Measurements from ENCODE around the gene KRTAP5-8. TPM values are rescaled to one million over a fixed set of nuclear protein-coding genes. Genes with fewer than 3 reads are reported as not detected.

The KRTAP5-8 gene
- total RNA-seq, 4 donors from 2014 or later, result 0.22 TPM; not detected in 3

DNA sequence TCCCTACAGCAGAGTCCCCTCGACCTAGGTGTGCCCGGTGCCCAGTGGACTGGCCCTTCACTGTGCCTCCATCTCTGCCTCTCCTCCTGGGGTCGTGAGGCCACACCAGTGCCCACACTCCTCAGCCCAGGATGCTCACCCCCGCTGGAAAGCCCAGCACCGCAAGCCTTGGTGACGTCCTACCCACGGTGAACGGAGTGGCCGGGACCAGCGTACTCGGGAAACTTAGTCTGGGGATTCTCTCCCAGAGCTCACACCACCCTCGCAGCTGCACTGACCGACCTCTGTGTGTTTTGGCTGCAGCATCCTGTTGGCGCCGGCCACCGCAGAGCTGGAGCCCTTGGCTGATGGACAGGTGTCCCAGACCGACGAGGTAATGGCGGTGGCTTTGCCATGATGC, 46.3 kb upstream of the KRTAP5-8 start:
- H3K36me3 ChIP-seq, result peaks cover 20 to 98% (median 35%) of the 10 kb centered on the region in 3 donors

GRCh38 chr11:71491940-71492339, 45.9 kb upstream of the KRTAP5-8 start:
- Histone ChIP-seq H3K9me3 (no peaks in the 10 kb centered on the region), H3K4me3 (no peak overlapping the region), H3K4me1 (peaks cover 0 to 14% (median 3%) of the 10 kb centered on the region in 3 donors), H3K36me3 (peaks cover 21 to 98% (median 39%) of the 10 kb centered on the region in 3 donors), H3K27me3 (no peaks in the 10 kb centered on the region), H3K27ac (no peak overlapping the region)
- DNase-seq, result no peak
- 86% methylated on average over 4 of the region's 9 CpGs; no CpG with 5 or more reads in 1 of the 2 donors for WGBS, 2 donors
- intact Hi-C loops (cut with DNase I), result no loop called here
- no peak for TF ChIP-seq POLR2A (IDR thresholded peaks at IDR 0.05)
- TF ChIP-seq, protein P1, sequence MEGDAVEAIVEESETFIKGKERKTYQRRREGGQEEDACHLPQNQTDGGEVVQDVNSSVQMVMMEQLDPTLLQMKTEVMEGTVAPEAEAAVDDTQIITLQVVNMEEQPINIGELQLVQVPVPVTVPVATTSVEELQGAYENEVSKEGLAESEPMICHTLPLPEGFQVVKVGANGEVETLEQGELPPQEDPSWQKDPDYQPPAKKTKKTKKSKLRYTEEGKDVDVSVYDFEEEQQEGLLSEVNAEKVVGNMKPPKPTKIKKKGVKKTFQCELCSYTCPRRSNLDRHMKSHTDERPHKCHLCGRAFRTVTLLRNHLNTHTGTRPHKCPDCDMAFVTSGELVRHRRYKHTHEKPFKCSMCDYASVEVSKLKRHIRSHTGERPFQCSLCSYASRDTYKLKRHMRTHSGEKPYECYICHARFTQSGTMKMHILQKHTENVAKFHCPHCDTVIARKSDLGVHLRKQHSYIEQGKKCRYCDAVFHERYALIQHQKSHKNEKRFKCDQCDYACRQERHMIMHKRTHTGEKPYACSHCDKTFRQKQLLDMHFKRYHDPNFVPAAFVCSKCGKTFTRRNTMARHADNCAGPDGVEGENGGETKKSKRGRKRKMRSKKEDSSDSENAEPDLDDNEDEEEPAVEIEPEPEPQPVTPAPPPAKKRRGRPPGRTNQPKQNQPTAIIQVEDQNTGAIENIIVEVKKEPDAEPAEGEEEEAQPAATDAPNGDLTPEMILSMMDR (IDR thresholded peaks at IDR 0.05), result no peak

More for the DNA sequence above, 46.3 kb upstream of the KRTAP5-8 start:
- WGBS, 2 donors, result 95 to 96% methylated on average over 13 to 18 of the region's 19 CpGs
- Histone ChIP-seq H3K4me3 (no peak overlapping the region), H3K27me3 (no peaks in the 10 kb centered on the region), H3K27ac (no peak overlapping the region), H3K9me3 (no peaks in the 10 kb centered on the region), H3K4me1 (peaks cover 0 to 14% (median 3%) of the 10 kb centered on the region in 3 donors)
- DNase-seq, result no peak
- no peak for TF ChIP-seq POLR2A (IDR thresholded peaks at IDR 0.05)
- TF ChIP-seq, protein P1 (IDR thresholded peaks at IDR 0.05), result no peak
- intact Hi-C loops (cut with DNase I), result no loop called here

DNA sequence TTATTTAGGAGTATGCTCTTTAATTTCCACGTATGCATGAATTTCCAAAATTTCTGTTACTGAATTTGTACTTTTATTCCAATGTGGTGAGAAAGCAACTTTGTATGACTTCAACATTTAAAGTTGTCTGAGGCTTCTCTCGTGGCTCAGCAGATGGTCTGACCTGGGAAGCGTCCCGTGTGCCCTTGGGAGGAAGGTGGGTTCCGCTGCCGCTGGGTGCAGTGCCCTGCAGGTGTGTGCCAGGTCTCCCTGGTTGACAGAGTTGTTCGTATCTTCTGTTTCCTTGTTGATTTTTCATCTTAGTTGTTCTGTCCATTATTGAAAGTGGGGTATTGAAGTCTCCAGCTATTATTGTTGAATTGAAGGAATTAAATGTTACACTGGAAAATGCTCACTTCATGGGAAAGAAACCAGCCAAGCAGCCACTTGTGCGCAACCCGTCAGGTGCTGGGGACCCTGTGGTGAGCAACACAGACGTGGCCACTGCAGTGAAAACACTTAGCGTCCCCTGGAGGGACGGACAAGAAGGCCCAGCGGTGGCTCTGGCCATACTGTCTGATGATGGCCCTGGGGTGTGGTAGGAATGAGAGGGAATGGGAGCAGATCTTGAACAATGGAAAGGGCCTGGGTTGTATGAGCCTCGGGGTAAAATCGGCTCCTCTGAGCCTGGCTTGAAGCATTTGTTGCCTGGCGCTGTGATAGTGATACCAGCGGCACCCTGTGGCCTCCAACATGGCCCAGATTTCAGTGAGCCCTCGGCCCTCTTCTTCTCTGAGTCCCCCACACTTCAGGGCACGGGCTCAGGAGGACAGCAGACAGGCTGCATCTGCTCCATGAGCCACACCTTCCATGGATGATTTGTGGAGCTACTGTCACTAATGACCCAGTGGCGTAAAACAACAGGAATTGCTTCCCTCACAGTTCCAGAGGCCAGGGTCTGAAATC, 42.3 kb upstream of the KRTAP5-8 start:
- Histone ChIP-seq H3K27me3 (no peaks in the 10 kb centered on the region), H3K27ac (no peak overlapping the region), H3K4me3 (no peak overlapping the region), H3K9me3 (no peaks in the 10 kb centered on the region), H3K36me3 (peaks cover 45 to 100% (median 62%) of the 10 kb centered on the region in 3 donors), H3K4me1 (no peaks in the 10 kb centered on the region)
- TF ChIP-seq POLR2A (IDR thresholded peaks at IDR 0.05), result no peak
- TF ChIP-seq, protein P1 (IDR thresholded peaks at IDR 0.05), result no peak
- DNase-seq, result no peak
- intact Hi-C loops (cut with DNase I), result no loop called here
- 88 to 94% methylated on average over 19 of the region's 20 CpGs for WGBS, 2 donors

DNA sequence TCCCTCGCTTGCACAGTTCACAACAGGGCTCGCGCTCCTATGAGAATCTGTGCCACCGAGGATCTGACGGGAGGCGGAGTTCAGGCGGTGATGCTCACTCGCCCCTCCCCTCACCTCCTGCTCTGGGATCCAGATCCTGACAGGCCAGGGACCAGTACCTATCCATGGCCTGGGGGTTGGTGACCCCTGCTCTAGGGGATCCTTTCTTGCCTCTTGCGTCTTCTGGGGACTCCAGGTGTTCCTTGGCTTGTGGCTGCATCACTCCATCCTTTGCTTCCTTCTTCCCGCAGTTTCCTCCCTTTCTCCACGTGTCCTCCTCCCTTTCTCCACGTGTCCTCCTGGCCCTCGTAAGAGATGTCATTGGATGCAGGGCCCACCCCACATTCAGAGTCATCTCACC, 41.4 kb upstream of the KRTAP5-8 start:
- intact Hi-C loops (cut with DNase I), result no loop called here
- H3K9me3 ChIP-seq, result no peaks in the 10 kb centered on the region
- TF ChIP-seq, protein P1 (IDR thresholded peaks at IDR 0.05), result no peak
- TF ChIP-seq POLR2A (IDR thresholded peaks at IDR 0.05), result no peak
- H3K27ac ChIP-seq, result no peak overlapping the region
- H3K4me1 ChIP-seq, result no peaks in the 10 kb centered on the region
- peaks cover 50 to 100% (median 62%) of the 10 kb centered on the region in 3 donors for H3K36me3 ChIP-seq
- WGBS, 2 donors, result 93 to 94% methylated on average over 8 to 9 of the region's 13 CpGs
- no peak overlapping the region for H3K4me3 ChIP-seq
- H3K27me3 ChIP-seq, result no peaks in the 10 kb centered on the region
- DNase-seq, result no peak

DNA sequence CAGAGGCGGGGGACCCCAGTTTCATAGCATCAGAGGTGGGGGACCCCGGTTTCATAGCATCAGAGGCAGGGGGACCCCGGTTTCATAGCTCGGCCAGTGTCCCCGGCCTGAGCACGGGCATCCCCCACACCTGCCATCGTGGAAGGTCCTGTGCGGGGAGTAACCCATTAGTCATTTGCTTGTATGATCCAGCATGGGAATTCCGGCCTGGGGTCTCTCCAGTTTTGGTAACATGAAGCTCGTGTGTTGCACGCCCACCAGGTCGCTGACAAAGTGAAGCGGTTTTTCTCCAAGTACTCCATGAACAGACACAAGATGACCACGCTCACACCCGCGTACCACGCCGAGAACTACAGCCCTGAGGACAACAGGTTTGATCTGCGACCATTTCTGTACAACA, 39.7 kb upstream of the KRTAP5-8 start:
- H3K9me3 ChIP-seq, result no peaks in the 10 kb centered on the region
- H3K36me3 ChIP-seq, result peaks cover 49 to 98% (median 55%) of the 10 kb centered on the region in 3 donors
- intact Hi-C loops (cut with DNase I), result no loop called here
- DNase-seq, result no peak
- 94 to 96% methylated on average over 8 to 9 of the region's 19 CpGs for WGBS, 2 donors
- no peak for TF ChIP-seq POLR2A (IDR thresholded peaks at IDR 0.05)
- TF ChIP-seq, protein P1 (IDR thresholded peaks at IDR 0.05), result no peak
- no peak overlapping the region for H3K4me3 ChIP-seq
- no peaks in the 10 kb centered on the region for H3K27me3 ChIP-seq
- H3K4me1 ChIP-seq, result no peaks in the 10 kb centered on the region
- no peak overlapping the region for H3K27ac ChIP-seq

Data from esophagus squamous epithelium (tissue), 5 donors.